Esophagus muscularis mucosa (tissue), 4 donors: ENCODE data around the gene GRK5.

Experiments
- EP300 ChIP-seq: sonication (generic); formaldehyde crosslinking; IDR thresholded peaks from one replicate; pipeline ENCODE4 v1.6.1; 2017; ENCODE audit warnings: antibody characterized with exemption
- POLR2A ChIP-seq: fragments of 450-650 bp; IDR thresholded peaks from one replicate; pipeline ENCODE4 v1.6.1; 2017; ENCODE audit warnings: antibody characterized with exemption, moderate library complexity, mild to moderate bottlenecking, low read depth
- POLR2AphosphoS5 ChIP-seq, 2 donors: sonication (generic); formaldehyde crosslinking; IDR thresholded peaks; one replicate each; pipeline ENCODE4 v1.6.1; 2017; ENCODE audit warnings: antibody characterized with exemption in 2 of 2
- TF ChIP-seq, protein P1 (sequence below), 3 experiments: fragments of 200-600 bp in 2 of 3; fragments of 450-650 bp in 1 of 3; sonication (generic) in 2 of 3; IDR thresholded peaks; one replicate each; pipeline ENCODE4 v1.5.1; 2017 to 2019; ENCODE audit warnings: antibody characterized with exemption in 3 of 3, mild to moderate bottlenecking in 2 of 3, moderate library complexity in 1 of 3

DNA sequence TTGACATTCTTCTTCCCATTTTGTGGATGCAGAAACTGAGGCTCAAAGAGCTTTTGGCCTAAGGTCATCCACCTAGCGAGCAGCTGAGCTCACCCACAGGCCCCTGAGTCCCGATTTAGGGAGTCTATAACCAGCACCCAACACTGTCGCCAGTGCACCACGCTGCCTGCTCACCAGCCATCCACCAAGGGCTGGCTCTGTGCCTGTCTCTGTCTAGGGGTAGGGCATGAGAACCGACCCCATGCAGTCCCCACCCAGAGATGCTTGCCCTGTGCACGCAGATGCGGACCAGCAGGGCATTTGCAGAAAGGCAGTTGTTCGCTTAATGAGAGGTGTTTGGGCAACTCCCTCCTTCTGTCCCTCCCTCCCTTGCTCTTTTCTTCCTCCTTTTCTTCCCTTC lies 97.2 kb downstream of the GRK5 start:
- TF ChIP-seq POLR2A, result no peak
- TF ChIP-seq, protein P1, sequence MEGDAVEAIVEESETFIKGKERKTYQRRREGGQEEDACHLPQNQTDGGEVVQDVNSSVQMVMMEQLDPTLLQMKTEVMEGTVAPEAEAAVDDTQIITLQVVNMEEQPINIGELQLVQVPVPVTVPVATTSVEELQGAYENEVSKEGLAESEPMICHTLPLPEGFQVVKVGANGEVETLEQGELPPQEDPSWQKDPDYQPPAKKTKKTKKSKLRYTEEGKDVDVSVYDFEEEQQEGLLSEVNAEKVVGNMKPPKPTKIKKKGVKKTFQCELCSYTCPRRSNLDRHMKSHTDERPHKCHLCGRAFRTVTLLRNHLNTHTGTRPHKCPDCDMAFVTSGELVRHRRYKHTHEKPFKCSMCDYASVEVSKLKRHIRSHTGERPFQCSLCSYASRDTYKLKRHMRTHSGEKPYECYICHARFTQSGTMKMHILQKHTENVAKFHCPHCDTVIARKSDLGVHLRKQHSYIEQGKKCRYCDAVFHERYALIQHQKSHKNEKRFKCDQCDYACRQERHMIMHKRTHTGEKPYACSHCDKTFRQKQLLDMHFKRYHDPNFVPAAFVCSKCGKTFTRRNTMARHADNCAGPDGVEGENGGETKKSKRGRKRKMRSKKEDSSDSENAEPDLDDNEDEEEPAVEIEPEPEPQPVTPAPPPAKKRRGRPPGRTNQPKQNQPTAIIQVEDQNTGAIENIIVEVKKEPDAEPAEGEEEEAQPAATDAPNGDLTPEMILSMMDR (IDR thresholded peaks at IDR 0.05), result no peak
- no peak for TF ChIP-seq EP300
- no peak for TF ChIP-seq POLR2AphosphoS5 (IDR thresholded peaks at IDR 0.05)
